T-helper 2 cell (primary cell): ENCODE measurements around the gene CFAP61.

Source experiments
- DNase-seq, 5 experiments: peaks; one replicate each; pipeline versions ENCODE4 v3.0.0 to v3.0.0-alpha.2; 2012 to 2022

The CFAP61 gene

DNA sequence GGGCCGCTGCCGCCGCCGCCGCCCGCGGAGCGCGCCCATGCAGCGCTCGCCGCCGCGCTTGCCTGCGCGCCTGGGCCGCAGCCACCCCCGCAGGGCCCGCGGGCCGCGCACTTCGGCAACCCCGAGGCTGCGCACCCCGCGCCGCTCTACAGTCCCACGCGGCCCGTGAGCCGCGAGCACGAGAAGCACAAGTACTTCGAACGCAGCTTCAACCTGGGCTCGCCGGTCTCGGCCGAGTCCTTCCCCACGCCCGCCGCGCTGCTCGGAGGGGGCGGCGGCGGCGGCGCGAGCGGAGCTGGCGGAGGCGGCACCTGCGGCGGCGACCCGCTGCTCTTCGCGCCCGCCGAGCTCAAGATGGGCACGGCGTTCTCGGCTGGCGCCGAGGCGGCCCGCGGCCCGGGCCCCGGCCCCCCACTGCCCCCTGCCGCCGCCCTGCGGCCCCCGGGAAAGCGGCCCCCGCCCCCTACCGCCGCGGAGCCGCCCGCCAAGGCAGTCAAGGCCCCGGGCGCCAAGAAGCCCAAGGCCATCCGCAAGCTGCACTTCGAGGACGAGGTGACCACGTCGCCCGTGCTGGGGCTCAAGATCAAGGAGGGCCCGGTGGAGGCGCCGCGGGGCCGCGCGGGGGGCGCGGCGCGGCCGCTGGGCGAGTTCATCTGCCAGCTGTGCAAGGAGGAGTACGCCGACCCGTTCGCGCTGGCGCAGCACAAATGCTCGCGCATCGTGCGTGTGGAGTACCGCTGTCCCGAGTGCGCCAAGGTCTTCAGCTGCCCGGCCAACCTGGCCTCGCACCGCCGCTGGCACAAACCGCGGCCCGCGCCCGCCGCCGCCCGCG lies 316.3 kb downstream of the CFAP61 start:
- DNase-seq, result no peak

DNA sequence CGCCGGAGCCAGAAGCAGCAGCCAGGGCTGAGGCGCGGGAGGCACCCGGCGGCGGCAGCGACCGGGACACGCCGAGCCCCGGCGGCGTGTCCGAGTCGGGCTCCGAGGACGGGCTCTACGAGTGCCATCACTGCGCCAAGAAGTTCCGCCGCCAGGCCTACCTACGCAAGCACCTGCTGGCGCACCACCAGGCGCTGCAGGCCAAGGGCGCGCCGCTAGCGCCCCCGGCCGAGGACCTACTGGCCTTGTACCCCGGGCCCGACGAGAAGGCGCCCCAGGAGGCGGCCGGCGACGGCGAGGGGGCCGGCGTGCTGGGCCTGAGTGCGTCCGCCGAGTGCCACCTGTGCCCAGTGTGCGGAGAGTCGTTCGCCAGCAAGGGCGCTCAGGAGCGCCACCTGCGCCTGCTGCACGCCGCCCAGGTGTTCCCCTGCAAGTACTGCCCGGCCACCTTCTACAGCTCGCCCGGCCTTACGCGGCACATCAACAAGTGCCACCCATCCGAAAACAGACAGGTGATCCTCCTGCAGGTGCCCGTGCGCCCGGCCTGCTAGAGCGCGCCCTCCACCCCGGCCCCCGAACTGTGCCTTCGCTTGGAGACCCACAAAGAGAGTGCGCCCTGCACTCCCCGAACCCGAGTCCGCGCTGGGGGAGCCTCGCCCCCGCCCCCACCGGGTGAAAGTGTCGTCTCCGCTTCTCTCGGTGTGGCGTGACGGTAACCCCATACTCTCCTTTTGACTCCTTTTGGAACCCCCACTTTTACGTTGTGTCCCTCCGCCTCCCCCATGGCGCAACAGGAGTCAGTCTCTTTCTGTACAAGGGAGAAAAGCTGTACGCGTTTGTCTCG lies 317.1 kb downstream of the CFAP61 start:
- peak in 1 of 5 experiments; percentile 44 for DNase-seq

DNA sequence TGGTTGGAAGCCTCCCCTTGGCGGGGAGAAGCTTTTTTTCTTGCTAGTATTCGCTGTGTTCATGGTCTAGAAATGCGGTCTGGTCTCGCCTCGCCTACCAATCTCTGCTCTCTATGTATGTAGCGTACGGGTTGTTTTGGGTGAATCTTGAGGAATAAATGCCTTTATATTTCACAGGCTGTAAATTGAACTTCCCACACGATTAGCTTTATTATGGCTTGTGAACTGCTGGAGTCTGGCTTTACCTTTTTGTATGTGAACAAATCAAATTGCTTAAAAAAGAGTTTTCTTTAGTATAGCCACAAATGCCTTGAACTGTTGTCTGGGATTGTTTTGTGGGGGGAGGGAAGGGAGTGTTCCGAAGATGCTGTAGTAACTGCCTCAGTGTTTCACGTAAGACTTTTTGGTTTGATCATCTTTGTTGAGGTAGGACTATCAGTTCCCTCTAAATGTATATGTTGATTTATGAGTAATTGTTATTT lies 317.8 kb downstream of the CFAP61 start:
- DNase-seq, result no peak

DNA sequence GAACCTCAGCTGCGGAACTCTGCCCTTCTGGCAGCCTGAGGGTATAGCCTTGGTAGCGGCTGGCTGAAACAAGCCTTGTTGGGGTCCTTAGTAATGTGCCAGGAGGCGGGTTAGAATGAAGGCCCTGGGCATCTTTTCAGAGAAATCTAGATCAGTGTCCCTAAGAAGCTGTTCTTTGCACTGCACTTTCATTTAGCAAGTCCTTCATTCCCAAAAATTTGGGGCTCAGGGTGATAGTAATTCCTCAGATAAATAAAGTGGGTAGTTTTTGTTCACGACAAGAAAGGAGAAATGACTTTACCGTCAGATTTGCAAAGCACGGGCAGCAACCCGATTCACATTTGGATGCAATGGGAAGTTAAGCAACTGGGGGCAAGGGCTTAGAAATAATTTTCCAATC lies 318.8 kb downstream of the CFAP61 start:
- DNase-seq, result no peak

DNA sequence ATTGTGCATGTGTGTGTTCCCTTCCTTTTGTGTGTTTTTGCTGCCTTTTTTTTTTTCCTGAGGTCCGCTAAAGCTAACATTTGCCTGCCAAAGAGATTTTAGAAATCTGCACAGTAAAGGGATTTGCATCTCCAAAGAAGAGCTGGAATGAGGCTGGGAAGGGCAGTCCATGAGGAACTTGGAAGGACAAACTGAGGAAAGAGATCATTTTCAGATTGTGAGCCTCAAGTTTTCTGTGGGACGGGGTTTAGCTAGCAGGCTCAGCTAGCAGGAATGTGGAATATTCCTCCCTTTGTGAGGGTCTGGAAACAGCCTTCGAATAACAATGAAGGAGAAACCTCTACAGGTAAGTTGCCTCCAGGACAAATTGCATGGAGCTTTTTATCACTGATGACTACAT lies 319.3 kb downstream of the CFAP61 start:
- DNase-seq, result no peak

DNA sequence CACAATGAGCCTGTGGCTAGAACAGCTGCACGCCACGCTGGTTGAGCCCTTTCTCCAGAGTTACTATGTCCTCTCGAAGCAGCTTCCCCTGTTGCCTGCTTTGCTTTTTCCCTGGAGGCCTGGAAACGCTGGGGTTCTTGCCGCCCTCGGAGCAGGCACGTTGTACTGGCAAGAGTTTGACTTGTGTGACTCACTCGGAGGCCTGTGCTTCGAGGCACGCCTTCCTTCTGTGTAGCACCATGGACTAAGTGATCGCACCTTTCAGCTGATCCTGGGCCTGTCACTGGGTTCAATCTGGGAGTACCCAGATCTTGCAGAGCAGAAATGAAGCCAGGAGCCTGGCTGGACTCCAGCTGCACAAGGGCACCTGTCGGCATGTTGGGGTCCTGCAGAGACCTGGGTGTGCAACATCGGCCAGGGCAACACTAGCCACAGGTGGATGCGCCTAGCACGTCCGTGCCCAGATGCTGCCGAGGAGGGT lies 320.8 kb downstream of the CFAP61 start:
- no peak for DNase-seq

GRCh38 chr20:20375862-20376261 lies 323.5 kb downstream of the CFAP61 start:
- no peak for DNase-seq

- DNase-seq, result no peak
Observed at GRCh38 chr20:20386192-20386591, 333.9 kb downstream of the CFAP61 start.

GRCh38 chr20:20390393-20390792 lies 338.1 kb downstream of the CFAP61 start:
- no peak for DNase-seq

DNA sequence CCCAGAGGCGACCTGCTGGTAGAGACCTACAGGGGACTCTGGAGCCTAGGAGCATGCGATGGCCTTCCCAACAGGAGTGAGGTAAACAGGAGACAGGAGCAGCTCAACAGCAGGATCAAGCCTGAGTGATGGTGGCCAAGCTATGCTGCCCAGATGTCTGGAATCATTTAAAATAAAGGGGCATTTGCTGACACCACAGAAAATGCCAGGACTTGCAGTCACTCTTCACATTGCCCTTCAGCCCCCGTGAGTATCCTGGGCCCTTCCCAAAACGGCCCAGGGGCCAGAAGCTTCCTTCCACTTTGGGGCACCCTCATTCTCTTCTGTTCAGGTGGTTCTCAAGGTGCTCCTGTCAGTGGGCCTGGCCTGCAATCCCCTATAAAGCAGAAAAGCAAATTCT lies 338.8 kb downstream of the CFAP61 start:
- DNase-seq, result no peak

DNA sequence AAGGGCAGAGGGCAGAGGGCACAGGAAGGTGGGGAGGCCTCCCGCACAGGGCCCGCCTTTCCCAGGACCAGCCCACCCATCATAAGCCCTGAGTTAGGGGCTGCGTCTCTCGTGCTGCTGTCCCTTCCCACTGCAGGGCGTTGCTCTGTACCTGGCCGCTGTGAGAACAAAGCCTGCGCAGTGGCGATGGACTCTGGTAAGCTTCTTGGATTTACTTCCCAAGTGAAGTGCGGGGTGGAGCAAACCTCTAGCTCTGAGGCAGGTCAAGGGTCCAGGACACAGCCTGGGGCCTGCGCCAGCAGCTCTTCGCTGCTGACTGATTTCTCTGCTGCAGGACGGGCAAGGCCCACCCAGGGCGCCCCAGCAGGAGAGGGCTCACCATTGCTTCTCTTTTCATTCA lies 339.4 kb downstream of the CFAP61 start:
- no peak for DNase-seq

DNA sequence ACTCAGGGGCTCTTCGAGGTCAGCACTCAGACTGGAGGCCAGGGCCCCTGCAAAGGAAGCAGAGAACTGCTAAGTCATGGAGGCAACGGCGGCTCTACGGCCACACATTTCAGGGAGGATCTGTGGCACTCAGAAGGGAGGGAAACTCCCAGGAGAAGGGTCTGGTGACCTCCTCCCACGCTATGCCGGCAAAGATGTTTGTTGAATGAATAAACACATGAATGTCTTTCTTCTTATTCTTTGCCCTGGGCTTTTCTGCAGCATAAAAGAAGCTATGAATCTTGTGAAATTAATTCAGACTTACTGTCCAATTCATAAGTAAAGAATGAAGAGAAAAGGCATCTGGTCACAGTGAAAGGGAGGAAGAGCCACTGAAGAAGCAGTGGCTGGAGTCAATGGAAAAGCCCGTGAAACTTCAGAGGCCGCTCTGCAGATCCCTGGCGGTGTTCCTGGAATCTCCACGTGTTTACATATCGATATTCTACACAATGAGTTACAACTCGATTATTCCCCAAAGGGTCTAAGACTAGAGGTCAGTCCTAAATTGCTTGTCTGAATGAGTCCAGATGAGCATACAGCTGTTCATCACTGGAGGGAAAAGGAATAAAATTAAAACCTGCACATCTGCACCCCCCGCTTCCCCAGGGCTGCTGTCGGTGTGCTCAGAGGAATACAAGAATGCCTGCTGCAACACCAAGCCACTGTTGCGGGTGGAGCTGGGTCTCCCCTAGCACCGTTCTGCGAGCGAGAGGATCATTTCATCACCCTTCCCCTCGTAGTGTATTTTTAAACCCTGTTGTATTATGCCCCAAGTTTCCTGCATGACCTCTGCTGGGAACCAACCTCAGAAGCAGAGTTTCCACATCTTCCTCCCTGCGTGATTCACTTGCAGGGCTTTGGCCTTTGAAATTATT lies 341.1 kb downstream of the CFAP61 start:
- DNase-seq, result no peak

- no peak for DNase-seq
Observed at GRCh38 chr20:20395087-20395486, 342.8 kb downstream of the CFAP61 start.

- DNase-seq, result no peak
Observed at GRCh38 chr20:20395903-20396568, 343.7 kb downstream of the CFAP61 start.

DNA sequence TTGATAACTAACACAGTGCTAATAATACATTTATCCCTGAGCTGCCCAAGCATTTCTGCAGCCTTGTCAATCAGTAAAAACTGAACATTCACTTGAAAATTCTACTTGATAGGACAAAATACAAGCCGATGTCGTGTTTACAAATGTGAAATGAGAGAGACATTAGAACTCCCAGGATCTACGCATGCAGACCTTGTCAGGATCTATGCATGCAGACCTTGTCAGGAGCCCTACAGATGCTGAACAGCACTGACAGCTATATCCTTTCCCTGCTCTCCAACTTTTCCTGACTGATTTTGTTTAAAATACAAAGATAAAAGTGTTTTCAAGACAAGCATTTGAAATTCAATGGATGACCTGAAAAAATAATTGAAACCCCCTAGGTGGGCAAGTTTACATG lies 344.5 kb downstream of the CFAP61 start:
- no peak for DNase-seq

GRCh38 chr20:20398123-20398522 lies 345.8 kb downstream of the CFAP61 start:
- no peak for DNase-seq

- no peak for DNase-seq
Observed at GRCh38 chr20:20399531-20400500, 347.5 kb downstream of the CFAP61 start.

GRCh38 chr20:20401991-20402390 lies 349.7 kb downstream of the CFAP61 start:
- DNase-seq, result no peak

- no peak for DNase-seq
Observed at GRCh38 chr20:20404633-20405032, 352.3 kb downstream of the CFAP61 start.

GRCh38 chr20:20405623-20406022 lies 353.3 kb downstream of the CFAP61 start:
- no peak for DNase-seq

- DNase-seq, result no peak
Observed at GRCh38 chr20:20406306-20406705, 354.0 kb downstream of the CFAP61 start.
